Astrocyte (in vitro differentiated cells and primary cell): ENCODE data around the gene ARHGEF37.

Source experiments
- CTCF ChIP-seq: IDR thresholded peaks from 2 replicates; pipeline ENCODE4 v1.5.1; 2011; ENCODE audit warnings: low read depth, mild to moderate bottlenecking, inconsistent platforms, low read length, moderate library complexity; ENCODE audit not compliant: insufficient read depth
- EZH2 ChIP-seq: IDR thresholded peaks from 2 replicates; pipeline ENCODE4 v1.6.1; 2012; ENCODE audit warnings: mild to moderate bottlenecking, low read length, inconsistent platforms; ENCODE audit not compliant: insufficient read depth

- TF ChIP-seq EZH2 = no peak
- TF ChIP-seq CTCF = no peak
Observed at GRCh38 chr5:149605354-149605997, 24.2 kb downstream of the ARHGEF37 start.
